Activated CD8-positive, alpha-beta memory T cell treated with anti-CD3 and anti-CD28 coated beads for 36 hours (primary cell): ENCODE measurements around the gene DAB1. TPM values are rescaled to one million over a fixed set of nuclear protein-coding genes. Genes with fewer than 3 reads are reported as not detected.

Source experiments
- CTCF ChIA-PET: fragments of 350-600 bp; sonication (Branson Sonifier 250); formaldehyde crosslinking; loops from one replicate; lab custom pipeline; 2021; ENCODE audit warnings: antibody characterized with exemption; lab: Charles Lee
- POLR2A ChIA-PET: fragments of 350-600 bp; sonication (Branson Sonifier 250); formaldehyde crosslinking; loops from one replicate; lab custom pipeline; 2021; ENCODE audit warnings: antibody characterized with exemption; lab: Charles Lee
- total RNA-seq, 2 experiments: library from RNA; stranded (reverse); gene quantifications; one replicate each; pipeline ENCODE4 v1.2.3, GENCODE V29; 2021

The DAB1 gene
- total RNA-seq, 2 experiments from 2014 or later: not detected

- POLR2A ChIA-PET: no interaction called here
Observed at GRCh38 chr1:57293214-57293613, 130.6 kb downstream of the DAB1 start.

DNA sequence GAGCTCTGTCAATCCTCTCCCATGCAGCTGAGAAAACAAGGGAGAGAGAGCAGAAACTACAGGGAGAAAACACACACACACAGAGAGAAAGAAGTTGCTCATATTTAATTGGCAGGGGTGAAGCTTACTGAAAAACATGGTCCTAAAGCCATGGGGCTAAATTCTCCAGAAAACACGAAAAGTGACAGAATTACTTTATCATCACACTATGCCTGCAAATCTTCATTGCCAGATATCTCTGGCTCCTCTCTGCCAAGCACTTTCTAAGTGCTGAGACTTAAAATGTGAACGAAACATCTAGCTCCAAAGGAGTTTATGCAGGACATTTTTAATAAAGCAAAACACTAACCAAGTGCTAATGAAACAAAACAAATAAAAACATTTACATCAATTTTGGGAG lies 134.1 kb downstream of the DAB1 start:
- ChIA-PET POLR2A (no interaction called here), CTCF (no interaction called here)

More at GRCh38 chr1:57293214-57293613, 130.6 kb downstream of the DAB1 start:
- CTCF ChIA-PET: no interaction called here

DNA sequence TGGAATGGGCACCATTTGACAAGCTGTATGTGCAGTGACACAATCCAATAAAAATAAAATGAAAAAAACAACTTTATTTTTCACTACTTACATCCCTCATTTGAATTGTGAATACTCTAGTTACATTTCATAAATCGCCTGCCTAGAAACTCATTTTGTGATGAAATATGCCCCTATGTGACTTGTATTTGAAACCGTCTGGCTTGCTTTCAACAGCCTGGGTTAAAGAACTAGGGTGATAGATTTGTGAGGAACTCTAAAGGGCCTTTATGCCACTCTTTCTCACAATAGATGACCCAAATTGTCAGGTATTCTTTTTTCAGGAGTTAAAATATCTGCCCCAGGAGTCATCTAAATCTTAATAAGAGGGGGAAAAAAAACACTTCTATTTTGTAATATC lies 137.9 kb downstream of the DAB1 start:
- ChIA-PET CTCF (no interaction called here), POLR2A (no interaction called here)

DNA sequence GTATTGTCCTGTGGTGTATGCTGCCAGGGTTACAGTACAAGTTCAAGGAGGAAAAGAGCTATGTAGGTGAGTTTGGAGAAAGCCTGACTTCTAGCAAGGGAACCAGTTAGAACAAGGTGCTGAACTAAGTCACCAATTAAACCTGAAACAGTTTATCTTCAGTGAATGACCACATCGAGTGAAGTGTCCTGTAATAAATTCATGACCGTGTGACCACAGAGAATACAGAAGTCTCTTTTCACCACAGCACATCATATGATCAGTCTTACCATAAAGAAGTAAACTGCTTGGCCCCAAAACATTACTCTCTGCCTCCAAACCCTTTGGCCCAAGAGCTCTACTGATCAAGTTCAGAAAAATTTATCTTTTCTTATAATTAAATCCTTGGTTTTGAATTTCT lies 141.4 kb downstream of the DAB1 start:
- POLR2A ChIA-PET: no interaction called here
- CTCF ChIA-PET: no interaction called here

GRCh38 chr1:57281324-57281723 lies 142.5 kb downstream of the DAB1 start:
- POLR2A ChIA-PET: no interaction called here

DNA sequence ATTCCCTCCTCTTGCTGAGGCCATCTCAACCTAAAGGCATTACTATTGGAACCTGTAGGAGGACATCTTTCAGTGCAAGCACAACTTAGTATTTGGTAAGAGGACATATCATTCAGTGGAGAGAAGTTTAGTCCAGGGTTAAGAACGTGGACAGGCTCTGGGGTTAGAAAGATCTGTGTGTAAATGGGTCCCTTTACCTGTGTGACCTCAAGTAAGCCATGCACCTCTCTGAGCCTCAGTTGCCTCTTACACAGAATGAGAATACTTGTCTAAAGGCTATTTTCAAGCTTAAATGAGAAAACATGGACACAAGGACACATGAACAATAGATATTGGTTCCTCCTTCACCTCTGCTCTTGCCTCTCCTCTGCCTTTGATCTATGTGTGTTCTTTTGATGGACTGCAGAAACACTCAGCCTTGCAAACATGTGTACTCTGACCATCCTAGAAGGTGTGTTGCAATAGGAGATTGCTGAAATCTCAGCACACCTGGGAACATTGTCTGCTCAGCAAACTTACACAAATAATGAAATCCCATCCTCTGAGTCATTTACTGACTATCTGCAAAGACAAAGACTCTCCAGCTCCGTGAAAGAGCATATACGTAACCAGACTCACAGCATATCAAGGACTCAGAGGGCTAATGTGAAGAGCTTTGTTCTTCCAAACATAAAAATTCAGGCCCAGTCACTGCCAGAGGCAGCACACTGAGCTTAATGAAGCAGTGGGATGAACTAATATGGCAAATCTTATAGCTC lies 143.8 kb downstream of the DAB1 start:
- ChIA-PET CTCF (no interaction called here), POLR2A (no interaction called here)

More at GRCh38 chr1:57281324-57281723, 142.5 kb downstream of the DAB1 start:
- CTCF ChIA-PET: no interaction called here

GRCh38 chr1:57278558-57278957 lies 145.3 kb downstream of the DAB1 start:
- POLR2A ChIA-PET: no interaction called here

DNA sequence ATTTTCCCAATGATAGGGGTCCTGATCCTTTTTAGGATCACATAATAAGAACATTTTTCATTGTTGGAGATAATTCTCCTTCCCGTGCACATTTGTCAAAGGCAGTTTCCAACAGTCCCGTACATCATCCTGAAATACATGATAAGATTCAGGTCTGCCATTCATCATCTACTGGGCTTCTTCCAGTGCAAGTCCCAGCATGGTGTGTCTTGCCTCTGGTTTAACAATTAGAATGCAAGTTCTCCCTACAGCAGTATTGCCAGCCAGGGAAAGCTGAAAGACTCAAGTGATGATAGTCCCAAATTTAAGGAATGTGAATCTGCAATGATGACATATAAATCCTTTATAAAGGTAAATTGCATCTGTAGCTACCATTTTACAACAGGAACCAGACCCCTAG lies 146.2 kb downstream of the DAB1 start:
- POLR2A ChIA-PET: no interaction called here
- CTCF ChIA-PET: no interaction called here

More at GRCh38 chr1:57278558-57278957, 145.3 kb downstream of the DAB1 start:
- CTCF ChIA-PET: no interaction called here

- CTCF ChIA-PET: no interaction called here
- POLR2A ChIA-PET: no interaction called here
Observed at GRCh38 chr1:57276918-57277317, 146.9 kb downstream of the DAB1 start.

DNA sequence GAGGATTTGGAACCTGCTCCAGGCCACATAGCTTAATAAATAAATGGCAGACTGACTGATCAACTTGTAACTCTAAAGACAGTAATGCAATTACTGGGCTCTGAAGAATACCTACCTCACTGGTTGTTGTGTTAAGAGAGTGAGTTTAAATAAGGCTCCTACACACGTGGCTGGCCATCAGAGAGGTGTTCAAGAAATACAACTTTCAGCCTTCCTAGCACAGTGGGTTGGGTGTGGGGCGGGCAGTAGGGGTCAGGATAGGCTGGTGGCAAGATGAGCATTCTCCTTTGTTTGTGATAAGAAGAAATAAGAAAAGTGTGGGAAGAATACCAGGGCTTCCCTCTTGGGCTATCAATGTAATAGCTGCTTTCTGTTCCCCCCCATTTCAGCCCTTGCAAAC lies 151.3 kb downstream of the DAB1 start:
- ChIA-PET POLR2A (no interaction called here), CTCF (interaction anchor here (1.1 kb wide), 1 partner anchor 9 kb away, joined by 3 read pairs; no protein-coding TSS in a partner anchor)

DNA sequence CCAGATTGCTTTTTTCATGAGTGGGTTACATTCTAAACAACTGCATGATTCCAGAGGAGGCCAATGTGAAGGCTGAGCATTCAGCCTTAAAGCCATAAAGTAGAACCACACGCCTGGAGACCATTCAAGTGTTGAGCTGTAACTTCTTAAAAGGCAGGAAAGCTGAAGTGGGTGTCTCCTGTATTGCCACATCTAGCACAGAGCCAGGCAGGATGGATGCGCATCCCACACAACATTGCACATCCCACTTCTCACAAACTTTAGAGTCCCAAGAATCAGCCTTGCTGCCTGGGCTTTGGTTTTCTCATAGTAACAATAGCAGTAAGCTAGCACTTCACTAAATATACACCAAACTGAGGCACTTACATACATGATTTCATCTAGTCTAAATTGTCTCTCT lies 151.7 kb downstream of the DAB1 start:
- ChIA-PET CTCF (interaction anchor here (1.1 kb wide), 1 partner anchor 8 kb away, joined by 3 read pairs; no protein-coding TSS in a partner anchor), POLR2A (no interaction called here)

DNA sequence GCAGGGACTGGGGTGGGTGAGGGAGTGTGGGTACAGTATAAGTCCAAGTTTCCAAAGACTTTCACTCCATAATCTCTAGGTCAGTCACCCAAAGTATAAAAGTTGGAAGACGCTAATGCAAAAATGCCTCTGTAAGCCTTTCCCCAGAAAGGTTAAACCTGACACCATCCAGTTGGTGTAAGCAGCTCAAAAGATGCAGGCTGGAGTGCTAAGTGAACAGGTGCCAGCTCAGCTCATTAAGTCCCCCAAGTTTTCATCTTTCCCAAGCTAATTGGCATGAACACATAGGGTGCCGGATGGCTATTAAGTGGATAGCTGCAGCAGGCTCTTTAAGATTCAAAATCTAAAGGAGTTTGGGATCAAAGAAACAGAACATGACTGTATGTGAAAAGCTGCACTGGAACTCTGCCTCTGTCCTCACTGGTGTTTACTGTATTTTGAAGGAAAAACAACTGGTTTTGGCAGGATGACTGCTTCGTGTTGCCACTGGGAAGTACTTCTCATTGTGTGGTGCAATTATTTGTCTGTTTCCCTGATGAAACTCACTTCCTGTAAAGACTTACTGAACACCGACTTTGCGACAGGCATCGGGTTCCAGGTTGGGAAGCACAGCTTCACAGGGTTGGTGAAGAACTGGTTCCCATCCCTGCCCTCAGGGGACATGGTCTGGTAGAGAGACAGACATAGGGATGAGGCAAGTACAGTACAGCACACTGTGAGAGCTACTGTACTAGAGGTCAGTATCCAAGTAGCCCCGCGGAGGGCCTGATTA lies 152.7 kb downstream of the DAB1 start:
- POLR2A ChIA-PET: no interaction called here
- CTCF ChIA-PET: interaction anchor here (1.1 kb wide), 1 partner anchor 7 kb away, joined by 3 read pairs; no protein-coding TSS in a partner anchor

GRCh38 chr1:57269630-57270225 lies 154.1 kb downstream of the DAB1 start:
- CTCF ChIA-PET: no interaction called here

GRCh38 chr1:57265104-57265503 lies 158.8 kb downstream of the DAB1 start:
- CTCF ChIA-PET: no interaction called here
- POLR2A ChIA-PET: no interaction called here

More at GRCh38 chr1:57269630-57270225, 154.1 kb downstream of the DAB1 start:
- POLR2A ChIA-PET: no interaction called here

GRCh38 chr1:57262472-57262871 lies 161.4 kb downstream of the DAB1 start:
- POLR2A ChIA-PET: no interaction called here

GRCh38 chr1:57258557-57259325 lies 165.1 kb downstream of the DAB1 start:
- POLR2A ChIA-PET: no interaction called here
- CTCF ChIA-PET: no interaction called here

More at GRCh38 chr1:57262472-57262871, 161.4 kb downstream of the DAB1 start:
- CTCF ChIA-PET: no interaction called here

DNA sequence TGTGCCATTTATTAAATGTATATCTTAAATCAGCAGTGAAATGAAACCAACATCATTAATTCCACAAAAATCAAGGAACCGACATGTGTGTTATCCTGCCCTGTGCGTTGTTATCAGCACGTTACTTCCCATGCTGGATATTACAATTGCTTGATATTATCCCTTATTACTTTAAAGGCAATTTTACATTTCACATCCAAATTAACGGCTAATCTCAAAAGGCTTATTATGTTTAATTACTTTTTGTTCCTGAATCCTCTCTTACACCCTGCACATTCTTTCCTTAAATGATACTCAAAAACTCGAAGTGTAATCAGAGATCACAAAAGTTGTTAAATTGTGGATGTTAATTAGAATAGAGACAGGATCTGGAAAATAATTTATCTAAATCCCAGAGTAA lies 167.9 kb downstream of the DAB1 start:
- ChIA-PET CTCF (no interaction called here), POLR2A (no interaction called here)

DNA sequence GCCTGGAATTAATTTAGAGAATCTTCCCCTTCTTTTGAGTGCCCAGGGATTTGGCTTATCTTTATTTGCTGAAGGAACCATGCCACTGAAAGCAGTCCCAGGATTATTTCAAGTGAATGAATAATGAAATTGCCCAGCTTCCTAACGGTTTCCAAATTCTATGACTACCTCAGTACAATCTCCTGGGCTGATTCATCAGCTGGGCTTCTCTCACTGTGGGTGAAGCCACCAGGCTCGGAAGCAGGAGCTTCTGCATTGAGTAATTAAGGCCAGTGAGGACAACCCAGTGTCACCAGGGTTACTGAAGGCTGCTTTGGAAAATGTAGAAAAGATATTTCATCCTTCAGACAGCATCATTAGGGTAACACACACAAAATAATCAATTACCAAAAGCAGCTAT lies 169.8 kb downstream of the DAB1 start:
- ChIA-PET POLR2A (no interaction called here), CTCF (no interaction called here)

GRCh38 chr1:57252597-57253294 lies 171.1 kb downstream of the DAB1 start:
- ChIA-PET POLR2A (no interaction called here), CTCF (no interaction called here)
